AG10803 (cell line): ENCODE measurements around the gene TMEM145.
"Not testable (repeated sequence)": the region's sequence is repeated elsewhere in the genome, so short reads cannot be mapped to it uniquely, and the experiment has no call there.

ENCODE experiments used
- DNase-seq: peaks from one replicate; pipeline ENCODE4 v3.0.0; 2010; ENCODE audit warnings: low read depth
- H3K4me3 ChIP-seq: 2 replicates; pipeline ENCODE4 v1.5.1; 2011; ENCODE audit warnings: mild to moderate bottlenecking, low read length, control low read depth
- CTCF ChIP-seq: conservative IDR thresholded peaks from 2 replicates; pipeline ENCODE4 v1.5.1; 2011; ENCODE audit warnings: mild to moderate bottlenecking, low read length, control low read depth, inconsistent platforms

The TMEM145 gene

GRCh38 chr19:42332059-42332458 lies 18.9 kb downstream of the TMEM145 start:
- no peak for TF ChIP-seq CTCF
- DNase-seq: no peak
- H3K4me3 ChIP-seq: no peak overlapping the region

GRCh38 chr19:42333018-42333417 lies 19.9 kb downstream of the TMEM145 start:
- no peak overlapping the region for H3K4me3 ChIP-seq
- TF ChIP-seq CTCF: no peak
- no peak for DNase-seq

- no peak overlapping the region for H3K4me3 ChIP-seq
- no peak for DNase-seq
- no peak for TF ChIP-seq CTCF
Measured at GRCh38 chr19:42333975-42334696, 21.0 kb downstream of the TMEM145 start.

GRCh38 chr19:42334697-42335373 lies 21.7 kb downstream of the TMEM145 start:
- TF ChIP-seq CTCF: no peak
- H3K4me3 ChIP-seq: no peak overlapping the region
- DNase-seq: no peak

GRCh38 chr19:42335374-42335936 lies 22.3 kb downstream of the TMEM145 start:
- no peak overlapping the region for H3K4me3 ChIP-seq
- DNase-seq: no peak
- no peak for TF ChIP-seq CTCF

GRCh38 chr19:42335971-42336370 lies 22.9 kb downstream of the TMEM145 start:
- no peak for DNase-seq
- no peak for TF ChIP-seq CTCF

GRCh38 chr19:42339126-42339860 lies 26.2 kb downstream of the TMEM145 start:
- H3K4me3 ChIP-seq, DNase-seq: not testable (repeated sequence)

More at GRCh38 chr19:42335971-42336370, 22.9 kb downstream of the TMEM145 start:
- no peak overlapping the region for H3K4me3 ChIP-seq

GRCh38 chr19:42339922-42340321 lies 26.8 kb downstream of the TMEM145 start:
- not testable (repeated sequence) for DNase-seq, H3K4me3 ChIP-seq
